Measurements from ENCODE around the gene NT5E. TPM values are rescaled to one million over a fixed set of nuclear protein-coding genes. Genes with fewer than 3 reads are reported as not detected.

NT5E gene
- total RNA-seq, 1 donor from 2014 or later, result 4.3 TPM

DNA sequence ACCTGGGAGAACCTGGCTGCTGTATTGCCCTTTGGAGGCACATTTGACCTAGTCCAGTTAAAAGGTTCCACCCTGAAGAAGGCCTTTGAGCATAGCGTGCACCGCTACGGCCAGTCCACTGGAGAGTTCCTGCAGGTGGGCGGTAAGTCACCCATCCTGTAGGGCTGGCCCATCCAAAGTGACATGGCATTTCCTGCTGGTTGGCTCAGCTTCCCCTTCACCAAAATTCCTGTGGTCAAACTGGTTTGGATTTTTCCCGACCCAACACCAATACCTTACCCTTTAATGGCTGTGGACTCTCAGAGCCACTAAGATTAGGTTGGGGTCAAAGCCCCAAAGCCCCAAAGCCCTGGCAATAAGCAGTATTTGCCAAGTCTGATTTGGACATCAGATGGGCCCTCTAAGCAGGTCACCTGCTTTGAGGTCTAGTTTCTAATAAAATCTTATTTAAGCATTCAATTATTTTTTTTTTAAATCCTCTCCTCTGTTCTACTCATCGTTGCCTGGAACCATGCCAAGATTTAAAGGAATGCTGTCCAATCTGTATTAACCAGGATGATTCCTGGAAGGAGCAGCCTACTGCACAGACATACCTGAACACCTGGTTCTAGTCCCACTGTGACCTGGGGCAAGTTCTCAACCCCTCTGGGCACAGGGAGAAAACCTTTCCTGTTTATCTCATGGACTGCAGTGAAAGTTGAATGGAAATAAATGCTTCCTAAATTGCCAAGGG lies 40.8 kb downstream of the NT5E start:
- no peaks in the 10 kb centered on the region for H3K36me3 ChIP-seq
- intact Hi-C loops (cut with micrococcal nuclease), result no loop called here
- DNase-seq, result no peak
- H3K4me3 ChIP-seq, result no peak overlapping the region
- H3K27me3 ChIP-seq (ENCODE audit: low read depth), result no peaks in the 10 kb centered on the region
- no peaks in the 10 kb centered on the region for H3K9me3 ChIP-seq (replicated peaks)
- no peak overlapping the region for H3K27ac ChIP-seq (replicated peaks)
- no peaks in the 10 kb centered on the region for H3K4me1 ChIP-seq
- TF ChIP-seq, protein P1, sequence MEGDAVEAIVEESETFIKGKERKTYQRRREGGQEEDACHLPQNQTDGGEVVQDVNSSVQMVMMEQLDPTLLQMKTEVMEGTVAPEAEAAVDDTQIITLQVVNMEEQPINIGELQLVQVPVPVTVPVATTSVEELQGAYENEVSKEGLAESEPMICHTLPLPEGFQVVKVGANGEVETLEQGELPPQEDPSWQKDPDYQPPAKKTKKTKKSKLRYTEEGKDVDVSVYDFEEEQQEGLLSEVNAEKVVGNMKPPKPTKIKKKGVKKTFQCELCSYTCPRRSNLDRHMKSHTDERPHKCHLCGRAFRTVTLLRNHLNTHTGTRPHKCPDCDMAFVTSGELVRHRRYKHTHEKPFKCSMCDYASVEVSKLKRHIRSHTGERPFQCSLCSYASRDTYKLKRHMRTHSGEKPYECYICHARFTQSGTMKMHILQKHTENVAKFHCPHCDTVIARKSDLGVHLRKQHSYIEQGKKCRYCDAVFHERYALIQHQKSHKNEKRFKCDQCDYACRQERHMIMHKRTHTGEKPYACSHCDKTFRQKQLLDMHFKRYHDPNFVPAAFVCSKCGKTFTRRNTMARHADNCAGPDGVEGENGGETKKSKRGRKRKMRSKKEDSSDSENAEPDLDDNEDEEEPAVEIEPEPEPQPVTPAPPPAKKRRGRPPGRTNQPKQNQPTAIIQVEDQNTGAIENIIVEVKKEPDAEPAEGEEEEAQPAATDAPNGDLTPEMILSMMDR (IDR thresholded peaks at IDR 0.05; ENCODE audit: borderline replicate concordance), result no peak

DNA sequence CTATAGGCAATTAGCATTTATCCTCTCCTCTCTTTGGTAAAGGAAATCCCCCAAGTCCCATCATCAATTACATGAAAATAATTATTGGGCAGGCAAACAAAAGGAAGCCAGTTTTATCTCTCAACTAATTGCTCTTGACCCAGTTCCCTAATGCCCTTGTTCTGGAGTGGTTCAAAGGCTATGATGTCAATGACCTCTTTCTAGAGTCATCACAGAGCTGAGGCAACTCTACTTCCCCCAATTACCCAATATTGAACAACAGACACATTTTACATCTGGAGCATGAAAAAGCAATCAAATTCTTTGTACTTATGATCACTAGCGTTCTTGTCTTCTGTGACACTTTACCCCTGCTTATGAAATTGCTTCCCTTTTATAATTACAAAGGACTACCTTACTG lies 43.5 kb downstream of the NT5E start:
- Histone ChIP-seq H3K27ac (replicated peaks) (no peak overlapping the region), H3K36me3 (no peaks in the 10 kb centered on the region), H3K4me1 (no peaks in the 10 kb centered on the region), H3K4me3 (no peak overlapping the region), H3K27me3 (ENCODE audit: low read depth) (no peaks in the 10 kb centered on the region), H3K9me3 (replicated peaks) (no peaks in the 10 kb centered on the region)
- no peak for DNase-seq
- intact Hi-C loops (cut with micrococcal nuclease), result no loop called here
- TF ChIP-seq, protein P1 (IDR thresholded peaks at IDR 0.05; ENCODE audit: borderline replicate concordance), result no peak

- intact Hi-C loops (cut with micrococcal nuclease), result no loop called here
- TF ChIP-seq, protein P1 (IDR thresholded peaks at IDR 0.05; ENCODE audit: borderline replicate concordance), result no peak
- DNase-seq, result no peak
- H3K27ac ChIP-seq (replicated peaks), result no peak overlapping the region
- H3K27me3 ChIP-seq (ENCODE audit: low read depth), result no peaks in the 10 kb centered on the region
- no peaks in the 10 kb centered on the region for H3K4me1 ChIP-seq
- H3K36me3 ChIP-seq, result no peaks in the 10 kb centered on the region
- H3K9me3 ChIP-seq (replicated peaks), result no peaks in the 10 kb centered on the region
- no peak overlapping the region for H3K4me3 ChIP-seq
These were observed 45.0 kb downstream of the NT5E start for GRCh38 chr6:85494547-85495536.

DNA sequence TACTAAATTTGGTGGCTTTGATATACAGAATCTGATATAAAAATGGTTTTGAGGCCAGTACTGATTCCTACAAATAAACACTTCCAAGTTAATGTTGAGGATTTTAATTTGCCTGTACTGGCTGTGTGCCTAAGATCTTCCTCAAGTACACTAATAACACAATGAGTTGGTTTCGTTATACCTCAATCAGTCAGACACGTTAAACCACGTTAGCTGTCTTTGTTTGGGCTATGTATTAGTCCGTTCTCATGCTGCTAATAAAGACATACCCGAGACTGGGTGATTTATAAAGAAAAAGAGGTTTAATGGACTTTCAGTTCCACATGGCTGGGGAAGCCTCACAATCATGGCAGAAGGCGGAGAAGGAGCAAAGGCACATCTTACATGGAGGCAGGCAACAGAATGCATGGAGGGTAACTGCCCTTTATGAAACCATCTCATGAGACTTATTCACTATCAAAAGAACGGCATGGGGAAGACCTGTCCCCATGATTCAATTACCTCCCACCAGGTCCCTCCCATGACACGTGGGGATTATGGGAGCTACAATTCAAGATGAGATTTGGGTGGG lies 46.2 kb downstream of the NT5E start:
- Histone ChIP-seq H3K27me3 (ENCODE audit: low read depth) (no peaks in the 10 kb centered on the region), H3K9me3 (replicated peaks) (no peaks in the 10 kb centered on the region), H3K4me1 (no peaks in the 10 kb centered on the region), H3K4me3 (no peak overlapping the region), H3K27ac (replicated peaks) (no peak overlapping the region), H3K36me3 (no peaks in the 10 kb centered on the region)
- no peak for DNase-seq
- intact Hi-C loops (cut with micrococcal nuclease), result no loop called here
- TF ChIP-seq, protein P1 (IDR thresholded peaks at IDR 0.05; ENCODE audit: borderline replicate concordance), result no peak

DNA sequence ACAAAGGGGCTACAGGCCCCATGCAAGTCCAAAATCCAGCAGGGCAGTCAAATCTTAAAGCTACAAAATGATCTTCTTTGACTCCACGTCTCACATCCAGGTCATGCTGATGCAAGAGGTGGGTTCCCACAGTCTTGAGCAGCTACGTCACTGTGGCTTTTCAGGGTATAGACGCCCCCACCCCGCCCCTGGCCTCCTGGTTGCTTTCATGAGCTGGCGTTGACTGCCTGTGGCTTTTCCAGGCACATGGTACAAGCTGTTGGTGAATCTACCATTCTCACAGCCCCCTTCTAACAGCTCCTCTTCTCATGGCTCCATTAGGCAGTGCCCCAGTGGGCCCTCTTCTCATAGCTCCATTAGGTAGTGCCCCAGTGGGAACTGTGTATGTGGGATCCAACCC lies 47.0 kb downstream of the NT5E start:
- peaks cover 5% of the 10 kb centered on the region for H3K36me3 ChIP-seq

More for the DNA sequence above, 47.0 kb downstream of the NT5E start:
- intact Hi-C loops (cut with micrococcal nuclease), result no loop called here
- Histone ChIP-seq H3K4me3 (no peak overlapping the region), H3K27me3 (ENCODE audit: low read depth) (no peaks in the 10 kb centered on the region), H3K4me1 (no peaks in the 10 kb centered on the region), H3K9me3 (replicated peaks) (no peaks in the 10 kb centered on the region), H3K27ac (replicated peaks) (no peak overlapping the region)
- DNase-seq, result no peak
- TF ChIP-seq, protein P1 (IDR thresholded peaks at IDR 0.05; ENCODE audit: borderline replicate concordance), result no peak
